D721Med (cell line): ENCODE measurements around the gene OR2A25.

Experiments used
- DNase-seq: peaks from one replicate; pipeline ENCODE4 v3.0.0; 2011; ENCODE audit warnings: low spot score; ENCODE audit not compliant: insufficient read length
- FAIRE-seq: peaks from 2 replicates; lab custom pipeline; 2011; peaks lifted over from hg19 to GRCh38; lab: Jason Lieb, UNC
- CTCF ChIP-seq: IDR thresholded peaks from 2 replicates; pipeline ENCODE4 v1.5.1; 2012; ENCODE audit warnings: mild to moderate bottlenecking, control low read depth; ENCODE audit not compliant: insufficient read depth; ENCODE audit errors: missing control alignments

OR2A25 gene

GRCh38 chr7:144102041-144102440, 32.4 kb downstream of the OR2A25 start:
- TF ChIP-seq CTCF, result no peak
- FAIRE-seq (no peak), DNase-seq (no peak)

- no peak for FAIRE-seq
- no peak for TF ChIP-seq CTCF
- no peak for DNase-seq
These were observed 35.6 kb downstream of the OR2A25 start for GRCh38 chr7:144105211-144105610.

DNA sequence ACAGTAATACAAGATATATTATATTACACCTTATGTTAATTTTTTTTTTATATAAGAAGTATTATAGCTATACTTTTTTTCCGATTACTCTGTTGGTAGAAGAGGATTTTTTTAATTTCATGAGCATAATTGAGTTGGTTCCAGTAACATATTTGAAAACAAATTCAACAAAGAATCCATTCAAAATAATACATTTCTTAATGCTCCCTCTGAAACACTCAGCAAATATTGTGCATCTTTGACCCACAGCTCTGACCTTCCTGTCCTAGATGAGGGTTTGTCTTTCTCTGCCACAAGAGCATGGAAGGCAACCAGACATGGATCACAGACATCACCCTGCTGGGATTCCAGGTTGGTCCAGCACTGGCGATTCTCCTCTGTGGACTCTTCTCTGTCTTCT, 39.7 kb downstream of the OR2A25 start, which contains the start of gene OR2A2:
TSS of gene OR2A2 (plus strand) at position 301 of the 400 bp plus-strand sequence. CDS start at position 301, 0 bp downstream.
- DNase-seq, result no peak
- FAIRE-seq, result no peak
- no peak for TF ChIP-seq CTCF

- no peak for DNase-seq
- no peak for FAIRE-seq
- no peak for TF ChIP-seq CTCF
These were observed 40.7 kb downstream of the OR2A25 start for GRCh38 chr7:144110272-144110671.

GRCh38 chr7:144113651-144114050, 44.0 kb downstream of the OR2A25 start:
- FAIRE-seq, result no peak

DNA sequence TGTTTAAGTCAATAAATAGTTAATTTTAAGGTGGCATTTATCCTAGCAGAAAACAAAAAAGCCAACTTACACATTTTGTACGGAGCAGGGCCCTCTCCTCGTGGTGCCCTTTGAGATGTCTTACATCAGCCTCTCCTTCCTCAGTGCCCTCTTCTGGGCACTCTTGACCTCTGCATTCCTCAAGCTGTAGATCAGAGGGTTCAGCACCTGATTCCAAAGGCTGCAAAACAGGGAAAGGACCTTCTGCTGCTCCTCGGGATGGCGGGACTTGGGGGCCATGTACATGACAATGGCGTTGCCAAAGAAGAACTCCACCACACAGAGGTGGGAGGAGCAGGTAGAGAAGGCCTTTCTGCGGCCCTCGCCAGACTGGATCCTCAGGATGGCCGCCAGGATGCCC, 48.7 kb downstream of the OR2A25 start:
- no peak for TF ChIP-seq CTCF
- FAIRE-seq, result no peak
- no peak for DNase-seq

More at GRCh38 chr7:144113651-144114050, 44.0 kb downstream of the OR2A25 start:
- DNase-seq, result no peak
- TF ChIP-seq CTCF, result no peak

- TF ChIP-seq CTCF, result no peak
- no peak for DNase-seq
- no peak for FAIRE-seq
These were observed 53.3 kb downstream of the OR2A25 start, which contains the start of gene OR2A14 for GRCh38 chr7:144122876-144123275. Gene OR2A14, plus strand, starts transcription at chr7:144123176. Its CDS starts 5,937 bp downstream, at chr7:144129113.
